HK-2 (cell line): ENCODE data around the gene FRAS1.
"Not testable (repeated sequence)": the region's sequence is repeated elsewhere in the genome, so short reads cannot be mapped to it uniquely, and the experiment has no call there.

Experiments used
- DNase-seq: peaks from one replicate; pipeline ENCODE4 v3.0.0-alpha.2; 2018; ENCODE audit not compliant: unreplicated experiment

FRAS1 gene

GRCh38 chr4:78545275-78546246, 488.4 kb downstream of the FRAS1 start:
- DNase-seq = no peak

GRCh38 chr4:78547899-78548298, 490.8 kb downstream of the FRAS1 start:
- DNase-seq = not testable (repeated sequence)

GRCh38 chr4:78548889-78549288, 491.8 kb downstream of the FRAS1 start:
- not testable (repeated sequence) for DNase-seq

GRCh38 chr4:78551420-78552351, 494.6 kb downstream of the FRAS1 start, which contains the start of gene ANXA3:
TSS of gene ANXA3 (plus strand) at chr4:78551770. CDS start at chr4:78554474, 2,704 bp downstream.
- peak; percentile 72 for DNase-seq

- DNase-seq = peak; percentile 76
Measured at GRCh38 chr4:78552389-78553042, 495.4 kb downstream of the FRAS1 start.

- no peak for DNase-seq
Measured at GRCh38 chr4:78553043-78553396, 495.9 kb downstream of the FRAS1 start.

DNA sequence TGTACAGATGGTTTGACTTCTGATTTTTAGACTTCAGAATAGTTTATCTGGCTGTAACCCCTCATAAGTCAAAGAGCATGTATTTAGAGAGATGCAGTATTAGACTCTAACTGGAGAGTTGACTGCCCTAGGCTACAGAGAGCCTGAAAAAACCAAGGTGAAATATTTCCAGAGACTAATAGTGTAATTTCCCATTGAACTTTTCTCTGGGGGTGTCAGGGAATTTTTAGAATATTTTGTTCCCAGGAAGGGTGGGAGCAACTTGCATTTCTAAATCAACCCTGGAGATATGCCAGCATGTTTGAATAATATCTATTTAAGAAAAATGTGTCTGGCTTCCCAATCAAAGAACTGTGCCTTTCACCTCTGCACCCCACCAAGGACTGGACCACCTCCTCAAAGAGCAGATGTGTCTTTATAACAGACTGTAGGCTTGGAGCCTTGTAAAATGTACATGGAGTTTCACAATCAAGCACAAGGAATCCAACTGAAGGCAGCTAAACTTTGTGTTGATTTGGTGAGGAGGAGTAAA, 496.5 kb downstream of the FRAS1 start:
- no peak for DNase-seq

DNA sequence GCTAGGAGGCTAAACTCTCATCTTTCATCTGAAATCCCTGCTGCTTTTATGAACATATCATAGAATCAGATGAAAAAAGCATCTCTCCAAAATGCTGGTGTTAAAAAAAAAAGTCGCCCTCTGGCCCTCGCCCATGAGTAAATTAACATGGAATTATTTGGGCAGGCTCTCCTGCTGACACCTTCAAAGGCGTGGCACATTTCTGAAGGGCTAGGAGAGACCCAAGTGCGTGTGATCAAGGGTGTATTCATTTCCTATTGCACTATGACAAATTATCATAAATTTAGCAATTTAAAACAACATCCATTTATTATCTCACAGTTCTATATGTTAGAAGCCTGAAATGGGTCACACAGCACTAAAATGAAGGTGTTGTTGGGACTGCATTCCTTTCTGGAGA, 499.5 kb downstream of the FRAS1 start:
- no peak for DNase-seq

DNA sequence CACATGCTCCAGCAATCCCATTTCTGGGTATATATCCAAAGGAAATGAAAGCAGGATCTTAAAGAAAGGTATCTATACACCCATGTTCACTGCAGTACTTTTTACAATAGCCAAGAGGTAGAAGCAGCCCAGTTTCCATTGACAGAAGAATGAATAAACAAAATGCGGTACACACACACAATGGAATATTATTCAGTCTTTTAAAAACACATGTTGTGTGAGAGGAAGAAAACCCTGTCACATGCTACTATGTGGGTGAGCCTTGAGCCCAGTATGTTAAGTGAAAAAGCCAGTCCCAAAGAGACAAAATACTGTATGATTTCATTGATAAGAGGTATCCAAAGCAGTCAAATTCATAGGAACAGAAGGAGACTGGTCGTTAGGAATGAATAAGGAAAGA, 500.7 kb downstream of the FRAS1 start:
- DNase-seq = no peak

- DNase-seq = no peak
Measured at GRCh38 chr4:78558410-78558809, 501.3 kb downstream of the FRAS1 start.

DNA sequence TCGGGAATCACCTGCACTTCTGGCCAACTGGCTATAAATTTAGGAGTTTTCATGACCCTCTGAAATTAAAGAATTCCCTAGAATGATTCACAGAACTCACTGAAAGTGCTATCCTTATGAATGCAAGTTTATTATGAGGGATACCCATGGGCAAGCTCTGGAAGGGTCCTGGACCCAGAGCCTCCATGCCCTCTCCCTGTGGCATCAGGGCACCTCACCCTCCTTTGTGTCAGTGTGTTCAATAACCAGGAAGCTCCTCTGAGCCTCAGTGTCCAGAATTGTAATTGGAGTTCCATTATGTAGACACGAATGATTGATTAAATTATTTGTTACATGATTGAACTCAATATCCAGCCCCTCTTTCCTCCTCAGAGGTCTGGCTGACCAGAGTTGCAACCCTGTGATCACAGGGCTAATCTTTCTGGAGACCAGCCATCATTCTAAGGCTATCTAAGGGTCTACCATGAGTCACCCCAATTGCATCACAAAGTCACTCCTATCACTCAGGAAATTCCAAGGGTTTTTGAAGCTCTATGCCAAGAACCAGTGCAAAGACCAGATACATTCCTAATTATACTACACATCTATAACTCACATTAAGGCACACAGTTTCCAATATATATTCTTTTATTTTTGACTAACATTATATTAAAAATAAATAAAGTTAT, 503.3 kb downstream of the FRAS1 start:
- peak; percentile 22 for DNase-seq

DNA sequence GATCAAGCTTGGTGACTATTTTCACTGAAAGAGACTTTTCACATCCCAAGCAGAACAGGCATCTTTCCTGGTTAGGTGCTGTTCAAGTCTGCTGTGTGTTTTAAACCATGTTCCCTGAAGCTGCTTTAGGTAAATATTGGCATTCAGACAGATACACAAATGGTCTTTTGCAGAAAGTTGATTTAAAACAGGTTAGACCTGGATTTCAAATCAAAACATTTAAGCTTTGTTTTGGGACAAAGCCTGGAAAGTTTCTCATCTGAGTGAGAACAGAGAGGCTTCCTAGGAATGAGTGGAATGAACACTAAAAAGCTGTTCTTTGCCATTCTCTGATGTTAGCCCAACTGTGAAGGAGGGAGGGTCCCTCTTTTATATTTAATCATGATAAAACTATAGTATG, 504.6 kb downstream of the FRAS1 start:
- no peak for DNase-seq

DNA sequence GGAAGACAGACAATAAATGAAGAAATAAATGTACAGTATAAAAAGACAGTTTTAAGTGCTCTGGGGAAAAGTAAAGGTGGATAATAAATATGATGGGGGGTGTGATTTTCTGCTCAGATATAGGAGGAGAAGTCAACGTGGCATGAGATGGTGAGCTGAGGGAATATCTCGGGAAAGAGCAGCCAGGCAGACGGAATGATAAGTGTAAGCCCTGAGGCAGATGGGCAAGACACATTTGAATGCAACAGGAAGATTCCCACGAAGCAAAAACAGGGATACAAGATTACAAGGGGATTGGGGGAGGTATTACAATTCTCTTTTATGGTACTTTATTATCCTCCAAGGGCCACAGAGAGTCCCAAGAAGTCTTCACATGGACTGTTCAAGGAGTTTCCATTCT, 505.6 kb downstream of the FRAS1 start:
- no peak for DNase-seq

GRCh38 chr4:78565971-78566372, 508.8 kb downstream of the FRAS1 start:
- DNase-seq = peak; percentile 16

DNA sequence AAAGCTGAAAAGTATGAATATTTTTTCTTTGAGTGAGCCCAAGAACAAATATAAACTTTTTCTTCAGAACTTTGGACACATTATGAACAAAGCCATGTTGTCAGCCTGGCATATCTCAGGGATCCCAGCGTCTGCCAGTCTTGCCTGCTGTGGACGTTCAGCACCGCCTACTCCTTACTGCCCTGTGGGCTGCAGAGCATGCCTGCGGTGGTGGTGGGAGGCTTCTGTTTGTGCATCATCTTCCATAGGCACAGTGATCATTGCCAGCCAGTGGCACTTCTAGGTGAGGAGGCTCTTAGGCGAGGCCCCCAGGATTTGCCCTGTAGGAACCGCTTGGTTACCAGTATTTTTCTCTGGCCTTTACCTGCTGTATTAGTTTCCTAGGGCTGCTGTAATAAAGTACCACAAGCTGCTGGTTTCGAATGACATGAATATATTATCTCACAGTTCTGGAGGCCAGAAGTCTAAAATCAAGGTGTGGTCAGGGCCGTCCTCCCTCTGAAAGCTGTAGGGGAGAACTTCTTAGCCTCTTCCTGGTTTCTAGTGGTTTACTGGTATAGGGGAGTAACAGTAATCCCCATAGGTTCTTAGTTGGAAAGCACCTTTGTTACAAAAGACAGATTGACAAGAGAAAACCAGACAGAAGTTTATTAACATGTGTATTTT, 509.8 kb downstream of the FRAS1 start:
- DNase-seq = no peak

DNA sequence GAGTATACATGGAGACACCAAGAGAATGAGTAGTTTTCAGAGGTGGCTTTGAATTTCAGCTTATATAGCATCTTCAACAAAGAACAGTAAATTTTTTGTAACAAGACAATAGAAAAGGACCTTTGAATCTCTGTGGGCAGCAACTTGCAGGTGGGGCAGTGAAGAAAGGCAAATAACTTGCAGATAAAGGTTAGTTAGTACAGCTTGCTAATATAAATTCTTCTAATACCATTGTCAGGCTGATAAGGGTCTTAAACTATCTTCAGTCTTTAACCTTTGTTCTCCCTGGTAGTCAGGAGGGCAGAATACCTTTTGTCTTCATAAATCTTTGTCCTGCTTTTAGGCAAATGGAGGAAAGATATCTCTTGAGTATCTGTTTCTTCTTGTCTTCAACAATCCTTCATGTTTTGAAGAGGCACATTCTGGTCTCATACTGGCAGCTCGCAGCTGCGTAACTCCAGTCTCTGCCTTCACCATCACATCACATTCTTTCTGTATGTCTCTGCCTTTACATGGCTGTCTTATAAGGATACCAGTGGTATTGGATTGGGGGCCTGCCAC, 510.5 kb downstream of the FRAS1 start:
- DNase-seq = no peak

DNA sequence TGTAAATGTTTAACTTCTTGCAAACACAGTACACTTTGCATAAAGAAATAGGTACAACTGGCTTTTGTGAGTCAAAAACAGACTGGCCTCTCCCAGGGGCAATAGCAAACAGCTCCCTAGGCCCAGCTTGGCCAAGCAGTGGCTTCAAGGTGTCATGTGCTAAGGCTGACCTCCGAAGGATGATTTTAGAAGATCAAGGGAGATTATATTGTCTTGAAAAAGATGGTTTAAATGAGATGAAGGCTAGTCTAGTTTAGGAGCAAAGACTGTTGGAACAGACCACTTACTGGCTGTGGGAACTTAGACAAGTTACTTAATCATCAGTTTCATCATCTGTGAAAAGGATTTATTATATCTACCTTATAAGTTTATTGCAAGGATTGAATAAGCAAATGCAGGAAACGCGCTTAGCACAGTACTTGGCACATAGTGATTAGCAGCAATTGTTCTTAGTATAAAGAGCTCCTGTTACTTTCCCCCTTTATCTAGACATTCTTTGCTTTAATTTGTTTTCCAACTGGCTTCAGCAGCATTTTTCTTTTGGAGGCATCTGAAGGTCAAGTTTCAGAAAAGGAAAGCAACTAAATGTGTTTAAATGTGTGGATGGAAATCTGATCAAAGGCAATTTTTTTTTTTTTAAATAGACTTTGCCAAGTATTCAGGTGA, 511.6 kb downstream of the FRAS1 start:
- DNase-seq = no peak

GRCh38 chr4:78569306-78569821, 512.2 kb downstream of the FRAS1 start:
- peak; percentile 21 for DNase-seq

GRCh38 chr4:78570117-78570516, 513.0 kb downstream of the FRAS1 start:
- DNase-seq = no peak
